Neural progenitor cell (in vitro differentiated cells): Measurements from ENCODE around the gene FBLN1.

Experiments used
- CTCF ChIP-seq: fragments of 200-600 bp; sonication (generic); IDR thresholded peaks from 2 replicates; pipeline ENCODE4 v1.5.1; 2017; ENCODE audit warnings: antibody characterized with exemption, mild to moderate bottlenecking
- EZH2 ChIP-seq: fragments of 200-600 bp; sonication (generic); IDR thresholded peaks from 2 replicates; pipeline ENCODE4 v1.6.1; 2017; ENCODE audit warnings: antibody characterized with exemption, mild to moderate bottlenecking, moderate library complexity
- EZH2phosphoT487 ChIP-seq: fragments of 200-600 bp; sonication (generic); IDR thresholded peaks from 2 replicates; pipeline ENCODE4 v1.6.1; 2017; ENCODE audit warnings: antibody characterized with exemption

- TF ChIP-seq CTCF (no peak), EZH2 (no peak), EZH2phosphoT487 (no peak)
Measured at GRCh38 chr22:45468872-45469271, 33.8 kb upstream of the FBLN1 start.
